Mesenchymal stem cell (in vitro differentiated cells and primary cell): ENCODE data around the gene PASK.

Experiments
- DNase-seq: peaks from one replicate; pipeline ENCODE4 v3.0.0-alpha.2; 2013
- H2AFZ ChIP-seq: one replicate; pipeline ENCODE4 v1.6.1; 2013; ENCODE audit warnings: low read depth, mild to moderate bottlenecking, control low read depth, inconsistent platforms, low read length, moderate library complexity
- H2AK5ac ChIP-seq: 2 replicates; pipeline ENCODE4 v1.6.1; 2013; ENCODE audit warnings: low read length, moderate library complexity, mild to moderate bottlenecking, inconsistent platforms; ENCODE audit not compliant: severe bottlenecking
- H2BK120ac ChIP-seq: one replicate; pipeline ENCODE4 v1.6.1; 2013; ENCODE audit warnings: low read depth, mild to moderate bottlenecking, inconsistent platforms, low read length, moderate library complexity
- H2BK12ac ChIP-seq, 2 experiments: one replicate each; pipeline ENCODE4 v1.6.1; 2013; ENCODE audit warnings: inconsistent platforms in 2 of 2, low read length in 2 of 2, mild to moderate bottlenecking in 2 of 2, moderate library complexity in 2 of 2, control low read depth in 1 of 2
- H2BK15ac ChIP-seq: one replicate; pipeline ENCODE4 v1.6.1; 2013; ENCODE audit warnings: mild to moderate bottlenecking, low read depth, inconsistent platforms; ENCODE audit not compliant: poor library complexity, severe bottlenecking
- H2BK5ac ChIP-seq: 2 replicates; pipeline ENCODE4 v1.6.1; 2013; ENCODE audit warnings: low read depth, mild to moderate bottlenecking, low read length, control low read depth, inconsistent platforms; ENCODE audit not compliant: poor library complexity, severe bottlenecking
- H3K14ac ChIP-seq, 2 experiments: one replicate each; pipeline ENCODE4 v1.6.1; 2013; ENCODE audit warnings: inconsistent platforms in 2 of 2, low read length in 2 of 2, control low read depth in 1 of 2, mild to moderate bottlenecking in 1 of 2, moderate library complexity in 1 of 2
- H3K18ac ChIP-seq, 2 experiments: one replicate each; pipeline ENCODE4 v1.6.1; 2013; ENCODE audit warnings: inconsistent platforms in 2 of 2, low read length in 2 of 2, control low read depth in 1 of 2, low read depth in 1 of 2, mild to moderate bottlenecking in 1 of 2
- H3K23ac ChIP-seq, 2 experiments: one replicate each; pipeline ENCODE4 v1.6.1; 2013; ENCODE audit warnings: inconsistent platforms in 2 of 2, low read length in 2 of 2, mild to moderate bottlenecking in 2 of 2, moderate library complexity in 2 of 2, control low read depth in 1 of 2
- H3K27ac ChIP-seq: 2 replicates; pipeline ENCODE4 v1.5.1; 2013; ENCODE audit warnings: mild to moderate bottlenecking, moderate library complexity, low read length, control low read depth, inconsistent platforms; ENCODE audit not compliant: poor library complexity, severe bottlenecking
- H3K27me3 ChIP-seq, 2 experiments: 2 replicates each; pipeline versions ENCODE4 v1.6.1 to v1.7.0; 2013; ENCODE audit warnings: low read length in 2 of 2, mild to moderate bottlenecking in 2 of 2, moderate library complexity in 2 of 2, control low read depth in 1 of 2, inconsistent platforms in 1 of 2; ENCODE audit not compliant: control insufficient read depth in 1 of 2, insufficient read depth in 1 of 2
- H3K36me3 ChIP-seq, 2 experiments: 2 replicates each; pipeline versions ENCODE4 v1.6.1 to v1.7.0; 2013; ENCODE audit warnings: low read length in 2 of 2, control low read depth in 1 of 2, inconsistent platforms in 1 of 2, low read depth in 1 of 2, mild to moderate bottlenecking in 1 of 2; ENCODE audit not compliant: insufficient read depth in 2 of 2, control insufficient read depth in 1 of 2
- H3K4ac ChIP-seq, 2 experiments: one replicate each; pipeline ENCODE4 v1.6.1; 2013; ENCODE audit warnings: inconsistent platforms in 2 of 2, low read length in 2 of 2, mild to moderate bottlenecking in 2 of 2, moderate library complexity in 2 of 2, control low read depth in 1 of 2, low read depth in 1 of 2
- H3K4me1 ChIP-seq: 2 replicates; pipeline ENCODE4 v1.6.1; 2013; ENCODE audit warnings: low read depth, low read length, control low read depth; ENCODE audit not compliant: control insufficient read depth, insufficient read depth
- H3K4me2 ChIP-seq: 2 replicates; pipeline ENCODE4 v1.6.1; 2013; ENCODE audit warnings: low read length, mild to moderate bottlenecking, inconsistent platforms; ENCODE audit not compliant: poor library complexity, severe bottlenecking
- H3K4me3 ChIP-seq, 2 experiments: 2 replicates each; pipeline versions ENCODE4 v1.5.1 to v1.7.0; 2013; ENCODE audit warnings: low read length in 2 of 2, mild to moderate bottlenecking in 2 of 2, control low read depth in 1 of 2, low read depth in 1 of 2; ENCODE audit not compliant: insufficient read depth in 1 of 2
- H3K79me1 ChIP-seq: replicated peaks from 2 replicates; pipeline ENCODE4 v1.6.1; 2013; ENCODE audit warnings: mild to moderate bottlenecking, control low read depth, low read length, inconsistent platforms; ENCODE audit not compliant: poor library complexity, severe bottlenecking
- H3K9ac ChIP-seq: 2 replicates; pipeline ENCODE4 v1.7.0; 2013; ENCODE audit warnings: mild to moderate bottlenecking, low read length, moderate library complexity
- H3K9me3 ChIP-seq: 2 replicates; pipeline ENCODE4 v1.7.0; 2013; ENCODE audit warnings: mild to moderate bottlenecking, low read length; ENCODE audit not compliant: control insufficient read depth
- H4K8ac ChIP-seq: one replicate; pipeline ENCODE4 v1.6.1; 2013; ENCODE audit warnings: inconsistent platforms, mild to moderate bottlenecking, low read length, moderate library complexity
- H4K91ac ChIP-seq: one replicate; pipeline ENCODE4 v1.6.1; 2013; ENCODE audit warnings: mild to moderate bottlenecking, low read length, inconsistent platforms
- WGBS: methylation state at CpG from one replicate; pipeline ENCODE4 v1.1.7; 2013; ENCODE audit warnings: mixed read lengths; 5-methylcytosine and 5-hydroxymethylcytosine counted together

The PASK gene

DNA sequence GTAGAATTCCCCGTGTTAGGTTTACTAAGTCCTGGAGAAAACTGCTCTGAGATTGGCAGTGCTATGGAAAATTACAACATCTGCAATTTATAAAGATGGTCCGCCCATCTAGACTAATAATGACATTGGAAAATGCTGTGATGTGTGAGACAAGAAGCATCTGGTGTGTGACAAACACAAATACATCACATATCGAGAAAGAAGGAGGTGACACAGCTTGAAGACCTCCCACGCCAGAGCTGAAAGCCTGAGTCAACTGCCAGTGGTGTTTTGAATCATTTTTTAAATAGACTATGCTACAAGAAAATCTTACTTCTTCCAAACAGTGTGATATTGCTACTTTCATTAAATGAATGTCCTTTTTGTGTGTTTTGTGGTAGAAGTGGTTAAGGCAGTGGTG, 30.6 kb upstream of the PASK start:
- Histone ChIP-seq H3K4me1 (no peaks in the 10 kb centered on the region), H3K23ac (no peak overlapping the region), H3K4me2 (no peak overlapping the region), H2BK12ac (no peak overlapping the region), H3K9me3 (no peaks in the 10 kb centered on the region), H3K27me3 (no peaks in the 10 kb centered on the region), H2AFZ (no peak overlapping the region), H2BK5ac (no peak overlapping the region), H3K4me3 (no peak overlapping the region), H3K4ac (no peak overlapping the region), H4K8ac (no peak overlapping the region), H4K91ac (no peak overlapping the region), H3K14ac (no peak overlapping the region), H3K36me3 (peaks cover 46 to 76% of the 10 kb centered on the region in 2 experiments), H2BK15ac (no peak overlapping the region), H3K27ac (no peak overlapping the region), H3K9ac (no peak overlapping the region), H3K18ac (no peak overlapping the region), H3K79me1 (peaks cover 2% of the 10 kb centered on the region), H2BK120ac (no peak overlapping the region), H2AK5ac (no peak overlapping the region)
- DNase-seq = no peak
- 100% methylated on average over 3 of the region's 4 CpGs for WGBS

DNA sequence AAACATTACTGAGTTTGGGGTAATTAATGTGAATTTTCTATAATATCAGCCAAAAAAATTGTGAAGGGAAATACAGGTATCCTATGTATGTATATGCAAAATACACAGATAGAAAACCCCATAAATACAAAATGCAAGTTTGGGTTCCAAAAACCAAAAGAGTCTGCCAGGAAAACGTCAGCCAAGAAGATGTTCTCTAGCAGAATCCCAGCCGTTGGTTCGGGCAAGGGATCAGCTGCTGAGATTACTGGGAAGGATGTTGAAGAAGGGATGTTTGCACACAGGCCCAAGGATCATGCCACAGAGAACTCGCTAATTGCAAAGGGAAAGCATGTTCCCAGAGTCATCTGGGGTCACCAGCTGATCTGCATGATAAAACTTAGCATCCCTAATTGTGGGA, 29.7 kb upstream of the PASK start:
- H3K4me1 ChIP-seq = no peaks in the 10 kb centered on the region
- H2BK5ac ChIP-seq = no peak overlapping the region
- no peak overlapping the region for H3K14ac ChIP-seq
- H3K27ac ChIP-seq = no peak overlapping the region
- H4K8ac ChIP-seq = no peak overlapping the region
- no peak overlapping the region for H3K23ac ChIP-seq
- no peak overlapping the region for H3K4me2 ChIP-seq
- H2AK5ac ChIP-seq = no peak overlapping the region
- H2AFZ ChIP-seq = no peak overlapping the region
- H2BK120ac ChIP-seq = no peak overlapping the region
- H3K4me3 ChIP-seq = no peak overlapping the region
- no peak overlapping the region for H3K18ac ChIP-seq
- no peak overlapping the region for H4K91ac ChIP-seq
- H3K27me3 ChIP-seq = no peaks in the 10 kb centered on the region
- no peak overlapping the region for H2BK15ac ChIP-seq
- H3K79me1 ChIP-seq = peaks cover 4% of the 10 kb centered on the region
- no peak overlapping the region for H2BK12ac ChIP-seq
- H3K4ac ChIP-seq = no peak overlapping the region
- peaks cover 50 to 82% of the 10 kb centered on the region in 2 experiments for H3K36me3 ChIP-seq
- H3K9me3 ChIP-seq = no peaks in the 10 kb centered on the region
- H3K9ac ChIP-seq = no peak overlapping the region
- WGBS = 68% methylated on average over 4 of the region's 4 CpGs
- no peak for DNase-seq

DNA sequence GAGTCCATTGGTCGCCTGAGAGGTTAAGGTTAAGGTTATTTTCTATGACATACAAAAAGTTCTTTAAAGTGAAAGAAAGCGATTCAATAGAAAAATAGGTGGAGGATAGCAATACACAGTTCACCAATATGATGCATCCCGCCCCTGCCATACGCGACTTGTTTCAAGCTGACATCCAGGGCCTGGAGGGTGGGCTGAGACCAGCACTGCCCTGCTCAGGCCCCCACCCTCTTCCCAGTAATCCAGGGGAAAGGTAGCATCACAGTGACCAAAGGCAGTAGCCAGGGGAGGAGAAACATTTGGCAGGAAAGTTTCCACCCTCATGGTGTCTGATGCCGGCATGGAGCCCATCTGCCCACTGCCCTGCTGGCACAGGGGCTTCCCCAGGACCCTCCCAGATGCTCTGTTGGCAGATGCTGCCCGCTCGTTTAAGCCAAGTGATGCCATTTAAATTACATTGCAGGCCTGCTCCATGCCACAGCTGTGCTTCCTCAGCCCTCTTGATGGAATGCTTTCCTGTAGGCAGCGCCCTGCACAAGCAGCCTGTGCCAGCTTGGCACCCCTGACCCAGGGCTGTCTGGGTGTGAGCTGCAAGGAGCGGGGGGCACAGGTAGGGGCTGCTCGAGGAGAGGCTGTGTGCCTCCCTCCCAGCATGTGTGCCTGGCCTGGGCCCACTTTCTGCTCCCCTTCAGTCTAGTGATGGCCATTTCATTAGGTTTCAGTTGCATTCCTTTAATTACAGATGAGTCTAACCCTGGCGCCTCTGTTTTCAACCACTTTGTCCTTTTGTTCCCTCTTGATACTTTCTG, 28.5 kb upstream of the PASK start:
- no peak overlapping the region for H2BK120ac ChIP-seq
- H2BK12ac ChIP-seq = no peak overlapping the region
- no peaks in the 10 kb centered on the region for H3K4me1 ChIP-seq
- no peaks in the 10 kb centered on the region for H3K27me3 ChIP-seq
- no peak overlapping the region for H3K14ac ChIP-seq
- no peak overlapping the region for H3K4me2 ChIP-seq
- no peak overlapping the region for H3K18ac ChIP-seq
- no peak overlapping the region for H2AFZ ChIP-seq
- DNase-seq = no peak
- H4K8ac ChIP-seq = no peak overlapping the region
- H3K79me1 ChIP-seq = peaks cover 4% of the 10 kb centered on the region
- H3K4me3 ChIP-seq = no peak overlapping the region
- no peak overlapping the region for H3K9ac ChIP-seq
- H3K27ac ChIP-seq = no peak overlapping the region
- H2AK5ac ChIP-seq = no peak overlapping the region
- peaks cover 46 to 73% of the 10 kb centered on the region in 2 experiments for H3K36me3 ChIP-seq
- 94% methylated on average over 11 of the region's 12 CpGs for WGBS
- no peak overlapping the region for H3K23ac ChIP-seq
- no peaks in the 10 kb centered on the region for H3K9me3 ChIP-seq
- H4K91ac ChIP-seq = peak overlapping the region; percentile 25
- no peak overlapping the region for H3K4ac ChIP-seq
- H2BK15ac ChIP-seq = no peak overlapping the region
- no peak overlapping the region for H2BK5ac ChIP-seq

DNA sequence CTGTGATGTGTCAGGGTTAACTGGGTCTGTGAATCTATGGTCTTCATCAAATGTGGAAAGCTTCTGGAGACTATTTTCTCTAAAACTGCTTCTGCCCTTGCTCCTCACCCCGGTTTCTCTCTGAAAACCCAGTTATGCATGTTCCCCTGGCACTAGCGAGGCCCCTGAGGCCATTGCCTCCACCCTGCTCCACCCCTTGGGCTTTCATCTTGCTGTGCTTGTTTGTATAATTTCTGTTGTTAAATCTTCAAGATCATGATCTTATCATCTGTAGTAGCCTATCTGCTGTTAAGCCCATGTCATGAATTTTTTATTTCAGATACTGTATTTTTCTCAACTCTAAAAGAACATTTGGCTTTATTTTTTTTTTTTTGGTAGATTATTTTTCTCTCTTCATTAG, 24.3 kb upstream of the PASK start:
- no peak overlapping the region for H2BK5ac ChIP-seq
- no peak overlapping the region for H3K14ac ChIP-seq
- H3K27me3 ChIP-seq = no peaks in the 10 kb centered on the region
- H3K27ac ChIP-seq = no peak overlapping the region
- no peak overlapping the region for H2BK12ac ChIP-seq
- no peak overlapping the region for H2AK5ac ChIP-seq
- 100% methylated on average over 2 of the region's 2 CpGs for WGBS
- peaks cover 4% of the 10 kb centered on the region for H3K79me1 ChIP-seq
- H3K36me3 ChIP-seq = peaks cover 47 to 75% of the 10 kb centered on the region in 2 experiments
- H3K4me1 ChIP-seq = no peaks in the 10 kb centered on the region
- no peak overlapping the region for H4K8ac ChIP-seq
- H3K23ac ChIP-seq = no peak overlapping the region
- no peak overlapping the region for H3K4me2 ChIP-seq
- H3K9ac ChIP-seq = no peak overlapping the region
- no peak for DNase-seq
- H2BK15ac ChIP-seq = no peak overlapping the region
- H3K18ac ChIP-seq = no peak overlapping the region
- H2AFZ ChIP-seq = no peak overlapping the region
- no peak overlapping the region for H2BK120ac ChIP-seq
- H3K4me3 ChIP-seq = no peak overlapping the region
- no peak overlapping the region for H3K4ac ChIP-seq
- H3K9me3 ChIP-seq = peaks cover 21% of the 10 kb centered on the region
- H4K91ac ChIP-seq = no peak overlapping the region
